Tibial artery (tissue), 4 donors: Measurements from ENCODE around the gene FCAMR.
A peak's percentile ranks its signal among the peaks of the same experiment; 100 is the strongest.

Experiments
- DNase-seq, 2 donors: peaks; one replicate each; pipeline ENCODE4 v3.0.0-alpha.2; 2019
- H3K27ac ChIP-seq, 2 donors: fragments of 200-600 bp; sonication (generic) in 1 of 2; 1 replicate in 1 of 2; 2 replicates in 1 of 2; pipeline ENCODE4 v1.5.1; 2018 to 2019; ENCODE audit warnings: mild to moderate bottlenecking in 1 of 2
- H3K27me3 ChIP-seq, 2 donors: fragments of 200-600 bp; sonication (generic) in 1 of 2; one replicate each; pipeline versions ENCODE4 v1.5.1 to v1.6.0; 2016 to 2019
- H3K36me3 ChIP-seq, 3 donors: fragments of 200-600 bp; sonication (generic) in 2 of 3; one replicate each; pipeline ENCODE4 v1.5.1; 2016 to 2019; ENCODE audit warnings: mild to moderate bottlenecking in 2 of 3
- H3K4me1 ChIP-seq, 4 donors: fragments of 200-600 bp; sonication (generic) in 2 of 4; 1 replicate in 3 of 4; 2 replicates in 1 of 4; pipeline ENCODE4 v1.5.1; 2016 to 2019
- H3K4me3 ChIP-seq, 2 donors: fragments of 200-600 bp; sonication (generic) in 1 of 2; 1 replicate in 1 of 2; 2 replicates in 1 of 2; pipeline ENCODE4 v1.5.1; 2018 to 2019; ENCODE audit warnings: mild to moderate bottlenecking in 2 of 2
- H3K9me3 ChIP-seq, 3 donors: fragments of 200-600 bp; sonication (generic) in 1 of 3; one replicate each; pipeline ENCODE4 v1.5.1; 2016 to 2019
- intact Hi-C: fragments of 100-400 bp; cut with DNase I; formaldehyde crosslinking; loops from one replicate; pipeline ENCODE4 v1.15.0; 2023; ENCODE audit warnings: low total_unique reads
- TF ChIP-seq, protein P1 (sequence below), 2 experiments: fragments of 200-600 bp in 1 of 2; fragments of 450-650 bp in 1 of 2; IDR thresholded peaks; one replicate each; pipeline ENCODE4 v1.5.1; 2017 to 2019; ENCODE audit warnings: antibody characterized with exemption in 2 of 2, mild to moderate bottlenecking in 1 of 2, moderate library complexity in 1 of 2

The FCAMR gene

DNA sequence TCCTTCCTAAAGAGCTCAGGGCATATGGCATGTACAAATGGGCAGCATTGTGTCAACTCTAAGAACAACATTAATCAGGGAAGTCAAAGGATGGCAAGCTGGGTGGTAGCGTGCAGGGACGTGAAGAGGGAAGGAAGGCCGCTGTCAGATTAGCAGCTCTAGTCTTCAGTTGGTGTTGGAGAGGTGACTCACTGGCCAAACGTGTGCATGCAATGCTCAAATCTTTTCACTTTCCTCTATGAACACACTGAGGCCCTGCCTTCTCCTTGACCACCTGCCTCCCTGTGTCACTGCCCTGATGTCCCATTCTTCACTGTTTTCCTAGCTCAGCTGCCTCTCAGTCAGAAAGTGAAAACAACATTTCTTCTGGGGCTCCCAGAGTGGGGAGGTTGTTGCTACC is 18.1 kb downstream of the FCAMR start:
- intact Hi-C loops = no loop called here
- Histone ChIP-seq H3K4me3 (no peak overlapping the region), H3K4me1 (peaks cover 0 to 4% (median 0%) of the 10 kb centered on the region in 4 donors), H3K9me3 (no peaks in the 10 kb centered on the region), H3K27me3 (peaks cover 0 to 14% of the 10 kb centered on the region in 2 donors), H3K27ac (no peak overlapping the region), H3K36me3 (no peaks in the 10 kb centered on the region)
- no peak for DNase-seq
- TF ChIP-seq, protein P1, sequence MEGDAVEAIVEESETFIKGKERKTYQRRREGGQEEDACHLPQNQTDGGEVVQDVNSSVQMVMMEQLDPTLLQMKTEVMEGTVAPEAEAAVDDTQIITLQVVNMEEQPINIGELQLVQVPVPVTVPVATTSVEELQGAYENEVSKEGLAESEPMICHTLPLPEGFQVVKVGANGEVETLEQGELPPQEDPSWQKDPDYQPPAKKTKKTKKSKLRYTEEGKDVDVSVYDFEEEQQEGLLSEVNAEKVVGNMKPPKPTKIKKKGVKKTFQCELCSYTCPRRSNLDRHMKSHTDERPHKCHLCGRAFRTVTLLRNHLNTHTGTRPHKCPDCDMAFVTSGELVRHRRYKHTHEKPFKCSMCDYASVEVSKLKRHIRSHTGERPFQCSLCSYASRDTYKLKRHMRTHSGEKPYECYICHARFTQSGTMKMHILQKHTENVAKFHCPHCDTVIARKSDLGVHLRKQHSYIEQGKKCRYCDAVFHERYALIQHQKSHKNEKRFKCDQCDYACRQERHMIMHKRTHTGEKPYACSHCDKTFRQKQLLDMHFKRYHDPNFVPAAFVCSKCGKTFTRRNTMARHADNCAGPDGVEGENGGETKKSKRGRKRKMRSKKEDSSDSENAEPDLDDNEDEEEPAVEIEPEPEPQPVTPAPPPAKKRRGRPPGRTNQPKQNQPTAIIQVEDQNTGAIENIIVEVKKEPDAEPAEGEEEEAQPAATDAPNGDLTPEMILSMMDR (IDR thresholded peaks at IDR 0.05) = no peak

DNA sequence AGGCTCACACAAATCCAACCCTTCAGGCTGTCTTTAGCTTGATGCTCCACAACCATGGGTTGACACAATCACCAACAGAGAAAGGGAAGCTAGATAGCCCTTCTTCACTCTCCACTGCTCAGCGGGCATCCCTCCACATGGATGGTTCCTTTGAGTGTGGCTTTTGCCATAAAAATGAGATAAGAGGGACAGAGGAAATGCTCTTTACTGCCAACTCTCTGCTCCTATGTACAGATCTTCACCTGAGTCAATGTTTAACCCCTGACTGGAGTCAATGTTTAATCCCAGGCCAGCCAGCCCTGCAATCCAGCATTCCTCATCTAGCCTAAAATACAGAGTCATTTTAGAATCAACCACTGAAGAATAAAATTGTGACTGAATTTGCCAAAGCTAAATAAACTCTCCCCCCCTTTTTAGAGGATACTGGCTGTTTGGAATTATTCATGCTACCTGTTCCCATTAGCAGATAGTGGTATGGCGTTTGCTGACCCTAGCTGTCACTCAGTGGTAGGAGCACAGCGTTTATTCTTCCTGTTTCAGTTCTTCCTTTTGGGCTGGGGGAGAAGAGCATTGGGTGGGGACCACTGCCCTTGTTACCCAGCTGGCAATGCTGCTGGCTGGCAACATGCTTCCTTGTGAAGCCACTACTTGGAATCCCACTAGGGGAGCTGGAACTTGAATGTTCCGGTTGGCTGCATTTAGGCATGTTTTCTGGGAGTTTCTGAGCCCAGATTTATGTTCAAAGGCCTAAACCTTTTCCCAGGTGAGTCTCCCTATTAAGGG is 18.8 kb downstream of the FCAMR start:
- TF ChIP-seq, protein P1 (IDR thresholded peaks at IDR 0.05) = no peak
- no peak overlapping the region for H3K4me3 ChIP-seq
- peaks cover 0 to 4% (median 0%) of the 10 kb centered on the region in 4 donors for H3K4me1 ChIP-seq

DNA sequence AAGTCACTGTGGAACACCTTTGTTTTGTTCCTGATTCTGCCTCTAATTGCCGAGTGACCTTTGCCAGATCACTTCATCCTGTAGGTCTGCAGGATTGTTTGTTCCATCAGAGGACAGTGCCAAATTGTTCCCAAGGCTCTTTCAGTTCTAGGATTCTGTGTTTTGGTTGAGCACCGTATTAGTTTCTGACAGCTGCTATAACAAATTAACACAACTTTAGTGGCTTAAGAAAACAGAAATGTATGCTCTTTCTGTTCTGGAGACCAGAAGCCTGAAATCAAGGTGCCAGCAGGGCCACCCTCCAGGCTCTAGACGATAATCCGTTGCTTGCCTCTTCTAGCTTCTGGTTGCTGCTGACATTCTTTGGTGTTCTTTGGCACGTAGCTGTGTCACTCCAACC is 20.6 kb downstream of the FCAMR start:
- Histone ChIP-seq H3K9me3 (no peaks in the 10 kb centered on the region), H3K27ac (no peak overlapping the region), H3K27me3 (peaks cover 0 to 32% of the 10 kb centered on the region in 2 donors), H3K4me1 (peaks cover 0 to 4% (median 0%) of the 10 kb centered on the region in 4 donors), H3K4me3 (no peak overlapping the region), H3K36me3 (no peaks in the 10 kb centered on the region)
- no peak for DNase-seq
- TF ChIP-seq, protein P1 (IDR thresholded peaks at IDR 0.05) = no peak
- intact Hi-C loops = no loop called here

More for the DNA sequence above, 18.8 kb downstream of the FCAMR start:
- Histone ChIP-seq H3K36me3 (no peaks in the 10 kb centered on the region), H3K9me3 (no peaks in the 10 kb centered on the region), H3K27me3 (peaks cover 0 to 20% of the 10 kb centered on the region in 2 donors), H3K27ac (no peak overlapping the region)
- no peak for DNase-seq
- intact Hi-C loops = no loop called here

GRCh38 chr1:206949208-206949607 is 21.1 kb downstream of the FCAMR start:
- Histone ChIP-seq H3K27ac (no peak overlapping the region), H3K4me3 (no peak overlapping the region), H3K9me3 (no peaks in the 10 kb centered on the region), H3K27me3 (peaks cover 0 to 30% of the 10 kb centered on the region in 2 donors), H3K4me1 (peaks cover 0 to 4% (median 0%) of the 10 kb centered on the region in 4 donors), H3K36me3 (no peaks in the 10 kb centered on the region)
- intact Hi-C loops = no loop called here
- DNase-seq = peak in 1 of 2 donors; percentile 31
- TF ChIP-seq, protein P1 (IDR thresholded peaks at IDR 0.05) = no peak

DNA sequence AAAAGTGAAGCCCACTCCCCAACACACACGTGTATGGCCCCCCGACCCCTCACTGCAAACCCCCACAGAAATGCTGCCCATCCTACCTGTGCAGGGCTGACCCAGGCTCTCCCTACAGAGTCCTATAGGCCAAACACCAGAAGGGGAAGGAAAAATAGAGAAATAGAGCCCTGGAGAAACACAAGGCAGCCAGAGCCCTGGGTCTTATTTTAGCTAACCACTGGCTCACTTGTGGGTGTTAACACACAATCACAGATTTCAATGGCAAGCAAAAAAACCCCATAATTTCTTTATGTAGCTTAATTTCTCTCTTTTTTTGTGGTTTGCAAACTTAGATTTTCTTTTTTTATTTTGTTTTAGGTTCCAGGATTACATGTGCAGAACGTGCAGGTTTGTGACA is 23.0 kb downstream of the FCAMR start:
- Histone ChIP-seq H3K36me3 (no peaks in the 10 kb centered on the region), H3K4me1 (no peaks in the 10 kb centered on the region), H3K27ac (no peak overlapping the region), H3K9me3 (no peaks in the 10 kb centered on the region), H3K4me3 (no peak overlapping the region), H3K27me3 (peaks cover 0 to 30% of the 10 kb centered on the region in 2 donors)
- no peak for DNase-seq
- intact Hi-C loops = no loop called here
- TF ChIP-seq, protein P1 (IDR thresholded peaks at IDR 0.05) = no peak
